Thyroid gland (tissue), 4 donors: ENCODE data around the gene TENM3. TPM values are rescaled to one million over a fixed set of nuclear protein-coding genes. Genes with fewer than 3 reads are reported as not detected.
A peak's percentile ranks its signal among the peaks of the same experiment; 100 is the strongest.

Source experiments
- DNase-seq, 2 donors: peaks; one replicate each; pipeline ENCODE4 v3.0.0-alpha.2; 2019
- H3K27ac ChIP-seq, 3 donors: fragments of 200-600 bp; sonication (generic); 1 replicate in 2 of 3; 2 replicates in 1 of 3; pipeline ENCODE4 v1.5.1; 2016 to 2019; ENCODE audit warnings: mild to moderate bottlenecking in 1 of 3, moderate library complexity in 1 of 3
- H3K27me3 ChIP-seq: fragments of 200-600 bp; sonication (generic); one replicate; pipeline ENCODE4 v1.5.1; 2019
- H3K36me3 ChIP-seq, 2 donors: fragments of 200-600 bp; sonication (generic); one replicate each; pipeline ENCODE4 v1.5.1; 2016 to 2019
- H3K4me1 ChIP-seq, 2 donors: fragments of 200-600 bp; sonication (generic); one replicate each; pipeline ENCODE4 v1.5.1; 2017 to 2019
- H3K4me3 ChIP-seq, 3 donors: fragments of 200-600 bp; sonication (generic); replicated peaks in 1 of 3; 1 replicate in 2 of 3; 2 replicates in 1 of 3; pipeline ENCODE4 v1.5.1; 2016; ENCODE audit warnings: mild to moderate bottlenecking in 1 of 3
- H3K9me3 ChIP-seq: fragments of 200-600 bp; sonication (generic); one replicate; pipeline ENCODE4 v1.5.1; 2017
- CTCF ChIP-seq, 6 experiments: fragments of 200-600 bp in 3 of 6; fragments of 450-650 bp in 3 of 6; sonication (generic) in 3 of 6; IDR thresholded peaks; one replicate each; pipeline ENCODE4 v1.5.1; 2016 to 2019; ENCODE audit warnings: antibody characterized with exemption in 6 of 6, mild to moderate bottlenecking in 2 of 6, inconsistent platforms in 1 of 6, moderate library complexity in 1 of 6
- POLR2A ChIP-seq, 2 donors: fragments of 450-650 bp; IDR thresholded peaks; one replicate each; pipeline ENCODE4 v1.6.1; 2017; ENCODE audit warnings: antibody characterized with exemption in 2 of 2, mild to moderate bottlenecking in 2 of 2, moderate library complexity in 1 of 2
- WGBS, 2 donors: methylation state at CpG; one replicate each; pipeline ENCODE4 v1.1.5; 2017; 5-methylcytosine and 5-hydroxymethylcytosine counted together
- intact Hi-C: fragments of 100-400 bp; cut with DNase I; formaldehyde crosslinking; loops from one replicate; pipeline ENCODE4 v1.15.1; 2023
- total RNA-seq, 4 donors: library from RNA; depleted of rRNA; stranded (reverse); fragments of >200 nt; gene quantifications; one replicate each; pipeline ENCODE4 v1.2.3, GENCODE V29; 2016

TENM3 gene
- total RNA-seq, 4 donors from 2014 or later, result 41.8 to 82.2 (median 68.1) TPM

- Histone ChIP-seq H3K36me3 (no peaks in the 10 kb centered on the region), H3K4me1 (peaks cover 0 to 12% of the 10 kb centered on the region in 2 donors), H3K4me3 (no peak overlapping the region), H3K9me3 (no peaks in the 10 kb centered on the region), H3K27me3 (no peaks in the 10 kb centered on the region), H3K27ac (no peak overlapping the region)
- WGBS, 2 donors, result 88 to 91% methylated on average over 8 of the region's 8 CpGs
- no peak for DNase-seq
- TF ChIP-seq CTCF (IDR thresholded peaks at IDR 0.05) (no peak), POLR2A (IDR thresholded peaks at IDR 0.05) (no peak)
- intact Hi-C loops, result no loop called here
These were observed 39.3 kb upstream of the TENM3 start for GRCh38 chr4:182203872-182204411.

GRCh38 chr4:182205306-182205705 lies 37.9 kb upstream of the TENM3 start:
- 93 to 94% methylated on average over 9 of the region's 9 CpGs for WGBS, 2 donors
- intact Hi-C loops, result no loop called here
- H3K27me3 ChIP-seq, result no peaks in the 10 kb centered on the region
- no peak overlapping the region for H3K27ac ChIP-seq
- no peak for TF ChIP-seq POLR2A (IDR thresholded peaks at IDR 0.05)
- TF ChIP-seq CTCF (IDR thresholded peaks at IDR 0.05), result no peak
- H3K4me3 ChIP-seq, result no peak overlapping the region
- no peaks in the 10 kb centered on the region for H3K9me3 ChIP-seq
- H3K4me1 ChIP-seq, result peaks cover 0 to 12% of the 10 kb centered on the region in 2 donors
- H3K36me3 ChIP-seq, result no peaks in the 10 kb centered on the region
- no peak for DNase-seq

- DNase-seq, result no peak
- no peaks in the 10 kb centered on the region for H3K36me3 ChIP-seq
- no peak for TF ChIP-seq CTCF (IDR thresholded peaks at IDR 0.05)
- TF ChIP-seq POLR2A (IDR thresholded peaks at IDR 0.05), result no peak
- peaks cover 0 to 12% of the 10 kb centered on the region in 2 donors for H3K4me1 ChIP-seq
- H3K27me3 ChIP-seq, result no peaks in the 10 kb centered on the region
- intact Hi-C loops, result no loop called here
- no peak overlapping the region for H3K27ac ChIP-seq
- WGBS, 2 donors, result 83 to 92% methylated on average over 5 of the region's 5 CpGs
- H3K4me3 ChIP-seq, result no peak overlapping the region
- no peaks in the 10 kb centered on the region for H3K9me3 ChIP-seq
These were observed 36.9 kb upstream of the TENM3 start for GRCh38 chr4:182206266-182206665.

- intact Hi-C loops, result no loop called here
- Histone ChIP-seq H3K36me3 (no peaks in the 10 kb centered on the region), H3K27me3 (no peaks in the 10 kb centered on the region), H3K27ac (no peak overlapping the region), H3K4me1 (peaks cover 0 to 6% of the 10 kb centered on the region in 2 donors), H3K4me3 (no peak overlapping the region), H3K9me3 (no peaks in the 10 kb centered on the region)
- 73 to 77% methylated on average over 4 of the region's 4 CpGs for WGBS, 2 donors
- TF ChIP-seq CTCF (IDR thresholded peaks at IDR 0.05), result no peak
- TF ChIP-seq POLR2A (IDR thresholded peaks at IDR 0.05), result no peak
- DNase-seq, result no peak
These were observed 36.3 kb upstream of the TENM3 start for GRCh38 chr4:182206916-182207315.

GRCh38 chr4:182207830-182208396 lies 35.3 kb upstream of the TENM3 start:
- intact Hi-C loops, result no loop called here
- Histone ChIP-seq H3K27ac (peak overlapping the region in 1 of 3 donors; percentile 36), H3K36me3 (no peaks in the 10 kb centered on the region), H3K27me3 (no peaks in the 10 kb centered on the region), H3K4me3 (no peak overlapping the region), H3K9me3 (no peaks in the 10 kb centered on the region), H3K4me1 (peaks cover 0 to 6% of the 10 kb centered on the region in 2 donors)
- 43 to 59% methylated on average over 2 of the region's 2 CpGs for WGBS, 2 donors
- TF ChIP-seq CTCF (IDR thresholded peaks at IDR 0.05) (no peak), POLR2A (IDR thresholded peaks at IDR 0.05) (no peak)
- no peak for DNase-seq
